Hepatocyte (in vitro differentiated cells): ENCODE data around the gene VRK2.

Source experiments
- CTCF ChIP-seq: fragments of 200-600 bp; sonication (generic); IDR thresholded peaks from 2 replicates; pipeline ENCODE4 v1.5.1; 2016; ENCODE audit warnings: antibody characterized with exemption, mild to moderate bottlenecking; ENCODE audit not compliant: poor library complexity
- EZH2 ChIP-seq: fragments of 200-600 bp; sonication (generic); IDR thresholded peaks from 2 replicates; pipeline ENCODE4 v1.6.1; 2016; ENCODE audit warnings: antibody characterized with exemption, mild to moderate bottlenecking, borderline replicate concordance

- TF ChIP-seq CTCF (no peak), EZH2 (no peak)
Measured at GRCh38 chr2:58039170-58039611, 7.4 kb upstream of the VRK2 start.
